AG04449 (cell line): ENCODE data around the gene HDAC4.

Source experiments
- CTCF ChIA-PET: fragments of 350-600 bp; formaldehyde crosslinking; extraction: SDS; loops from one replicate; lab custom pipeline; 2021; ENCODE audit warnings: antibody characterized with exemption; lab: Yijun Ruan, JAX
- POLR2A ChIA-PET: fragments of 400-600, 350-600 bp; formaldehyde crosslinking; extraction: SDS; loops from one replicate; lab custom pipeline; 2020; ENCODE audit warnings: antibody characterized with exemption, inconsistent platforms; lab: Yijun Ruan, JAX
- DNase-seq: peaks from one replicate; pipeline ENCODE4 v3.0.0-alpha.2; 2010; ENCODE audit warnings: low read depth, low spot score
- H3K4me3 ChIP-seq: 2 replicates; pipeline ENCODE4 v1.5.1; 2011; ENCODE audit warnings: low read depth, mild to moderate bottlenecking, control low read depth, low read length
- TF ChIP-seq, protein P1 (sequence below): IDR thresholded peaks from one replicate; pipeline ENCODE4 v1.5.1; 2011; ENCODE audit warnings: mild to moderate bottlenecking, moderate library complexity, low read length, control low read depth, inconsistent platforms; ENCODE audit not compliant: insufficient read depth; ENCODE audit errors: missing control alignments

The HDAC4 gene

DNA sequence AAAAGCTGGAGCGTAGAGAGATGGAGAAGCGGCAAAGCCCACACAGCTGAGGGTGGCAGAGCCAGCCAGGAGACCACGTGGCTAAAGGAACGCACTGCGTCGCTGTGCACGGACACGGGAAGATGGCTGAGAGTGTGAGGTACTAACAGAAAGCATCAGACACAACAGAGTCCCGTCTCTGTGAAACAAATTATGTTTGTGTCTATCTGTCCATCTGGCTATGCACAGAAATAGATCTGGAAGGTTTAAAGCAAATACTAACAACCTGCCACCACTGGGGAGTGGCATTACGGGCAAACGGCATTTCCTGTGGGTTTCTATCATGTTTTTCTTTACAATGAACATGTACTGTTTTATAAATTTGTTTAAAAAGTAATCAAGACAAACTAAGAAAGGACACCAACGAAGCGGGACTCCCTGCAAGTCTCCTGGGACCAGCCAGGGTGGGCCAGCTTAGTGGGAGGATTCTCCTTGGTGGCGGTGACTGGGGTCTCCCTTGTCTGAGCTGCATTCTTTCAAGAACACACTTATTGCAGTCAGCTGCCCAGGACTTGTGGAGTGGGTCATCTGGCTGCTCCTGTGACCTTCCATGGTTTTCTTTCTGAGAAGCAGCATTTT lies 290.8 kb downstream of the HDAC4 start:
- ChIA-PET POLR2A (no interaction called here), CTCF (no interaction called here)
- no peak overlapping the region for H3K4me3 ChIP-seq
- TF ChIP-seq, protein P1, sequence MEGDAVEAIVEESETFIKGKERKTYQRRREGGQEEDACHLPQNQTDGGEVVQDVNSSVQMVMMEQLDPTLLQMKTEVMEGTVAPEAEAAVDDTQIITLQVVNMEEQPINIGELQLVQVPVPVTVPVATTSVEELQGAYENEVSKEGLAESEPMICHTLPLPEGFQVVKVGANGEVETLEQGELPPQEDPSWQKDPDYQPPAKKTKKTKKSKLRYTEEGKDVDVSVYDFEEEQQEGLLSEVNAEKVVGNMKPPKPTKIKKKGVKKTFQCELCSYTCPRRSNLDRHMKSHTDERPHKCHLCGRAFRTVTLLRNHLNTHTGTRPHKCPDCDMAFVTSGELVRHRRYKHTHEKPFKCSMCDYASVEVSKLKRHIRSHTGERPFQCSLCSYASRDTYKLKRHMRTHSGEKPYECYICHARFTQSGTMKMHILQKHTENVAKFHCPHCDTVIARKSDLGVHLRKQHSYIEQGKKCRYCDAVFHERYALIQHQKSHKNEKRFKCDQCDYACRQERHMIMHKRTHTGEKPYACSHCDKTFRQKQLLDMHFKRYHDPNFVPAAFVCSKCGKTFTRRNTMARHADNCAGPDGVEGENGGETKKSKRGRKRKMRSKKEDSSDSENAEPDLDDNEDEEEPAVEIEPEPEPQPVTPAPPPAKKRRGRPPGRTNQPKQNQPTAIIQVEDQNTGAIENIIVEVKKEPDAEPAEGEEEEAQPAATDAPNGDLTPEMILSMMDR = no peak
- DNase-seq = no peak

DNA sequence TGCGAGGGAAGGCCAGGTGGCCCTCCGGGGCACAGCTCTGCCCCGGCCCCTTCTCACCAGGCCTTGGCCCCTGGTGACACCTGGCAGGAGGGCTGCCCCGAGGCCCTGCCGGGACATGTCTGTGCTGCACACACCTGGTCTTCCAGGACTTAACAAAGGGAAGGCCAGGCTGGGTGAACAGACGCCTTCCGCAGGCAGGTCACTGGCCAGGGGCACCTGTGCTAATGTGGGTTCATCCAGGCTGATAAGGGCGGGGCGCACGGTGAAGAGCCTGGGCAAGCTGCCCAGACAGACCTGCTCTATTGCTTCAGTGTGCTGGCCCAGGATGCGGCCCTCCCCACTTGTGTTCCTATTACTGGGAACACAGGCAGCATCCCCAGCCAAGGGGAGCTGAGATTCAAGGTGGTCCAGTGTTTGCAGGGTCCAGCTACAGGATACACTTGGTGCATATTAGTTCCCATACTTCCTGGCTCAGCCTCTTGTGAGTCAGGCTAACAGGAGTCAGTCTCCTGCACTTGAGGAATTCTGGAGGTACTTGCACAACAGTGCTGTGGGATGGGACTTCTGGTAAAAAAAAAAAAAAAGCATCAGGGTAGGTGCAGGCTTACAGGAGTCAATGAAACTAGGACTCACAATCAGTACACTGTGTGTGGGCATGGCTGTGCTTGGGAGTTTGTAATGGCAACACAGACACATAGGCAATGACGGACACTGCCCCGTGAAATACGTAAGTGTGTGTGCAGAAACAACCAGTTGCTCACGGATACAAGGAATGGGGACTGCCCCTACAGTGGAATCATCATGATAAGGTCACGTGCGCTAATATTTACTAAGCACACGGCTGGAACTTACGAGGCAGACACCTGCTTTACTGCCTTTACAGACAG lies 291.5 kb downstream of the HDAC4 start:
- ChIA-PET CTCF (interaction anchor here (1.2 kb wide), 1 partner anchor 738 kb away, joined by 3 read pairs; no protein-coding TSS in a partner anchor), POLR2A (interaction anchor here (0.9 kb wide), 1 partner anchor 35 kb away, joined by 4 read pairs; no protein-coding TSS in a partner anchor)
- H3K4me3 ChIP-seq = no peak overlapping the region
- TF ChIP-seq, protein P1 = no peak
- DNase-seq = no peak

DNA sequence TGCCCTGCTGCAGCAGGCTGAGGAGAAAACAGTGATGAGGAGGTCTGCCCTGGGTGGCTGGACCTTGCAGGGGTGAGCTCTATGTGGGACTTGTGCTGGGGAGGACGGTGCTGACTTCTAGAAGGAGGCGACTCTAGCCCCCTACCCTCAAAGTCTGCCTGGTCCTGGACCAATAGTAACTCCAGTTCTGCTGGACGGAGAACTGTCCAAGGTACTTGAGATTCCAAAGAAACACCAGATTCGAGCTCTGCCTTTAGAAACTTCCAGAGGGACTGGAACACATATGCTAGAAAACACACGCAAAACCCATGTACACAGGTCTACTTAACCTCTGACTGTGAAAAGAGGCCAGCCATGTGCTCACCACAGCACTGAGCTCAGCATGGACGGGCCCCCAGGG lies 292.4 kb downstream of the HDAC4 start:
- CTCF ChIA-PET = interaction anchor here (1.2 to 3.3 kb wide), 3 partner anchors 322 to 751 kb away, joined by 3 to 22 read pairs (median 4); no protein-coding TSS in a partner anchor
- H3K4me3 ChIP-seq = no peak overlapping the region
- DNase-seq = no peak
- POLR2A ChIA-PET = interaction anchor here (0.9 kb wide), 1 partner anchor 36 kb away, joined by 4 read pairs; no protein-coding TSS in a partner anchor
- TF ChIP-seq, protein P1 = no peak

DNA sequence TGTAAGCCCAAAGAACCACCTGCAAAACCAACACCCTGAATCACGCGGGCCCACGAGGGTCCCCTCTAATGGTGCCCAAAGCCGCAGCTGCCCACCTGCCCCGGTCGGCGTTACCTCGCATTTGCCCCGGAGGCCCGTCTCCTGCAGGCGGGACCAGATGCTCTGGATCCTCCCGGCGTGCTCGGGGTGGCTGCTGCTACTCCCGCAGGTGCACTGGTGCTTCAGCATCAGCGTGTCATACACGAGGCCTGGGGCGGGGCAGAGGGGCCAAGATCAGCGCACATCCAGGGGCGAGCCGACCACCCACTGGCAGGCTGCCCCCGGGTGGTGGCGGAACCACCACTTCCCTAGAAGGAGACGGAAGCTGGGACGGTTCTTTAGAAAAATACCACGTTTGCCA lies 292.9 kb downstream of the HDAC4 start:
- DNase-seq = no peak
- no peak overlapping the region for H3K4me3 ChIP-seq
- TF ChIP-seq, protein P1 = no peak
- ChIA-PET POLR2A (interaction anchor here (0.9 kb wide), 1 partner anchor 36 kb away, joined by 4 read pairs; no protein-coding TSS in a partner anchor), CTCF (interaction anchor here (1.2 to 3.3 kb wide), 9 partner anchors 8 to 751 kb away, joined by 3 to 22 read pairs (median 7); no protein-coding TSS in a partner anchor)

DNA sequence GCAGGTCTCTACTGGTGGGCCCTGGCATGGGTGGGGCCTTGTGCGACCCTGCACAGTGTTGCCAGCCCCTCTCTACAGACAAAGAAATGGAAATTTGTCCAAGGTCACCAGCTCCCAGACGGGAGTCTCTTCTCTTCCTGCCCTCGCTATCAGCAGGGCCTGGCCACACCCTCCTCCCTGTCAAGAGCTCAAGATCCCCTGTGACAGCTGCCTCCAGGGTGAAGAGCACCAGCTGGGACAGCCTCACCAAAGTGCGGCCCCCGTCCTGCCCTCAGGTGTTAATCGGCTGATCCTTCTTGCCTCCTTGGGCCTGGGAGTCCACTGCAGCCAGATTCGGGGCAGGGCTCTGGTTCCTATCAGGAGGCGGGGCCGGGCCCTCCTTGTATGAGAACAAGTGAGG lies 293.9 kb downstream of the HDAC4 start:
- H3K4me3 ChIP-seq = no peak overlapping the region
- no peak for DNase-seq
- ChIA-PET POLR2A (no interaction called here), CTCF (interaction anchor here (0.9 to 3.3 kb wide), 17 partner anchors 9 to 886 kb away, joined by 3 to 22 read pairs (median 5); no protein-coding TSS in a partner anchor)
- TF ChIP-seq, protein P1 = no peak
